HEK293 (cell line): ENCODE results near the gene ZC3H4.
A peak's percentile ranks its signal among the peaks of the same experiment; 100 is the strongest.
"Not testable (repeated sequence)": the region's sequence is repeated elsewhere in the genome, so short reads cannot be mapped to it uniquely, and the experiment has no call there.

Source experiments
- CTCF ChIA-PET: fragments of 350-600 bp; formaldehyde crosslinking; extraction: SDS; loops from one replicate; lab custom pipeline; 2021; ENCODE audit warnings: antibody characterized with exemption; lab: Yijun Ruan, JAX
- POLR2A ChIA-PET: fragments of 300-600 bp; formaldehyde crosslinking; extraction: SDS; loops from one replicate; lab custom pipeline; 2020; ENCODE audit warnings: antibody characterized with exemption, inconsistent platforms; lab: Yijun Ruan, JAX
- H3K27ac ChIP-seq: fragments of 200-500 bp; sonication (Bioruptor generic); 2 replicates; pipeline ENCODE4 v1.5.1; 2014; ENCODE audit warnings: low read depth, low read length, control low read depth, inconsistent platforms; ENCODE audit errors: extremely low read depth
- H3K36me3 ChIP-seq, 2 experiments: fragments of 200-500 bp in 1 of 2; sonication (Bioruptor generic) in 1 of 2; 1 replicate in 1 of 2; 2 replicates in 1 of 2; pipeline ENCODE4 v1.5.1; 2014 to 2017; ENCODE audit warnings: inconsistent platforms in 2 of 2, low read length in 2 of 2; ENCODE audit not compliant: control insufficient read depth in 2 of 2, insufficient read depth in 1 of 2
- H3K4me1 ChIP-seq: fragments of 200-500 bp; sonication (Bioruptor generic); 2 replicates; pipeline ENCODE4 v1.5.1; 2014; ENCODE audit warnings: mild to moderate bottlenecking, low read length, inconsistent platforms; ENCODE audit not compliant: control insufficient read depth, insufficient read depth
- H3K4me3 ChIP-seq: 2 replicates; pipeline ENCODE4 v1.5.1; 2011; ENCODE audit warnings: low read depth, mild to moderate bottlenecking, control low read depth, low read length, moderate library complexity
- H3K9me3 ChIP-seq: fragments of 200-500 bp; sonication (Bioruptor generic); 2 replicates; pipeline ENCODE4 v1.5.1; 2014; ENCODE audit warnings: low read depth, low read length, inconsistent platforms; ENCODE audit not compliant: control insufficient read depth, insufficient read depth
- FEZF1 ChIP-seq: fragments of 450-650 bp; formaldehyde crosslinking; IDR thresholded peaks from 2 replicates; pipeline ENCODE4 v1.5.1; 2016; ENCODE audit warnings: missing biosample characterization, missing genetic modification characterization
- IKZF3 ChIP-seq: fragments of 450-650 bp; IDR thresholded peaks from 2 replicates; pipeline ENCODE4 v1.5.0; 2018; ENCODE audit warnings: missing biosample characterization, mild to moderate bottlenecking, missing genetic modification characterization, moderate library complexity
- KLF7 ChIP-seq: fragments of 450-650 bp; formaldehyde crosslinking; IDR thresholded peaks from 2 replicates; pipeline ENCODE4 v1.5.1; 2016; ENCODE audit warnings: missing biosample characterization, missing genetic modification characterization, borderline replicate concordance
- KLF9 ChIP-seq: fragments of 450-650 bp; formaldehyde crosslinking; IDR thresholded peaks from 2 replicates; pipeline ENCODE4 v1.5.1; 2016; ENCODE audit warnings: missing biosample characterization, missing genetic modification characterization, low read depth
- MEIS1 ChIP-seq: sonication (generic); formaldehyde crosslinking; IDR thresholded peaks from 2 replicates; pipeline ENCODE4 v1.8.1; 2022; ENCODE audit warnings: missing genetic modification reagents, mild to moderate bottlenecking, borderline replicate concordance
- WT1 ChIP-seq: fragments of 450-650 bp; formaldehyde crosslinking; IDR thresholded peaks from 2 replicates; pipeline ENCODE4 v1.5.1; 2016; ENCODE audit warnings: missing biosample characterization, missing genetic modification characterization
- YY2 ChIP-seq: fragments of 450-650 bp; formaldehyde crosslinking; IDR thresholded peaks from 2 replicates; pipeline ENCODE4 v1.5.1; 2016; ENCODE audit warnings: missing biosample characterization, missing genetic modification characterization
- ZBTB17 ChIP-seq: fragments of 450-650 bp; formaldehyde crosslinking; IDR thresholded peaks from 2 replicates; pipeline ENCODE4 v1.5.1; 2016; ENCODE audit warnings: missing biosample characterization, missing genetic modification characterization
- ZBTB7A ChIP-seq: fragments of 450-650 bp; formaldehyde crosslinking; IDR thresholded peaks from 2 replicates; pipeline ENCODE4 v1.5.1; 2016; ENCODE audit warnings: low read depth, missing biosample characterization, missing genetic modification characterization
- ZEB2 ChIP-seq: fragments of 450-650 bp; formaldehyde crosslinking; IDR thresholded peaks from 2 replicates; pipeline ENCODE4 v1.5.1; 2016; ENCODE audit warnings: missing biosample characterization, missing genetic modification characterization
- ZFHX2 ChIP-seq: fragments of 450-650 bp; formaldehyde crosslinking; conservative IDR thresholded peaks from 2 replicates; pipeline ENCODE4 v1.5.1; 2016; ENCODE audit warnings: missing biosample characterization, missing genetic modification characterization
- ZNF132 ChIP-seq: fragments of 450-650 bp; formaldehyde crosslinking; IDR thresholded peaks from 2 replicates; pipeline ENCODE4 v1.5.1; 2017; ENCODE audit warnings: missing biosample characterization, missing genetic modification characterization, borderline replicate concordance
- ZNF146 ChIP-seq: fragments of 450-650 bp; formaldehyde crosslinking; IDR thresholded peaks from 2 replicates; pipeline ENCODE4 v1.5.1; 2016; ENCODE audit warnings: missing biosample characterization, missing genetic modification characterization
- ZNF2 ChIP-seq: fragments of 450-650 bp; formaldehyde crosslinking; IDR thresholded peaks from 2 replicates; pipeline ENCODE4 v1.5.1; 2016; ENCODE audit warnings: missing biosample characterization, missing genetic modification characterization
- ZNF324 ChIP-seq: fragments of 450-650 bp; formaldehyde crosslinking; IDR thresholded peaks from 2 replicates; pipeline ENCODE4 v1.5.1; 2016; ENCODE audit warnings: missing biosample characterization, missing genetic modification characterization
- ZNF391 ChIP-seq: fragments of 450-650 bp; formaldehyde crosslinking; IDR thresholded peaks from 2 replicates; pipeline ENCODE4 v1.5.1; 2016; ENCODE audit warnings: low read depth, missing biosample characterization, missing genetic modification characterization, borderline replicate concordance
- ZNF404 ChIP-seq: fragments of 450-650 bp; formaldehyde crosslinking; IDR thresholded peaks from 2 replicates; pipeline ENCODE4 v1.5.1; 2017; ENCODE audit warnings: missing biosample characterization, missing genetic modification characterization
- ZNF561 ChIP-seq: fragments of 450-650 bp; IDR thresholded peaks from 2 replicates; pipeline ENCODE4 v1.5.1; 2018; ENCODE audit warnings: missing biosample characterization, missing genetic modification characterization, borderline replicate concordance
- ZNF585B ChIP-seq: fragments of 450-650 bp; formaldehyde crosslinking; IDR thresholded peaks from 2 replicates; pipeline ENCODE4 v1.5.1; 2016; ENCODE audit warnings: missing biosample characterization, missing genetic modification characterization
- ZNF596 ChIP-seq: fragments of 450-650 bp; IDR thresholded peaks from 2 replicates; pipeline ENCODE4 v1.5.0; 2018; ENCODE audit warnings: missing biosample characterization, mild to moderate bottlenecking, missing genetic modification characterization, moderate library complexity
- ZNF660 ChIP-seq: fragments of 450-650 bp; IDR thresholded peaks from 2 replicates; pipeline ENCODE4 v1.5.1; 2018; ENCODE audit warnings: missing biosample characterization, mild to moderate bottlenecking, missing genetic modification characterization
- ZNF677 ChIP-seq: fragments of 450-650 bp; IDR thresholded peaks from 2 replicates; pipeline ENCODE4 v1.5.0; 2018; ENCODE audit warnings: missing biosample characterization, mild to moderate bottlenecking, missing genetic modification characterization, moderate library complexity
- ZNF776 ChIP-seq: fragments of 450-650 bp; formaldehyde crosslinking; IDR thresholded peaks from 2 replicates; pipeline ENCODE4 v1.5.0; 2017; ENCODE audit warnings: missing biosample characterization, missing genetic modification characterization, borderline replicate concordance
- TF ChIP-seq, protein P1 (sequence below): fragments of 450-650 bp; formaldehyde crosslinking; optimal IDR thresholded peaks from 2 replicates; pipeline ENCODE3; 2016; ENCODE audit warnings: missing biosample characterization, mild to moderate bottlenecking, missing genetic modification characterization
- TF ChIP-seq, protein P2 (sequence below): fragments of 450-650 bp; formaldehyde crosslinking; IDR thresholded peaks from 2 replicates; pipeline ENCODE4 v1.5.1; 2017; ENCODE audit warnings: missing biosample characterization, mild to moderate bottlenecking, missing genetic modification characterization, moderate library complexity
- TF ChIP-seq, protein P3 (sequence below): fragments of 450-650 bp; formaldehyde crosslinking; IDR thresholded peaks from 2 replicates; pipeline ENCODE4 v1.5.1; 2016; ENCODE audit warnings: missing biosample characterization, missing genetic modification characterization
- TF ChIP-seq, protein P4 (sequence below): fragments of 450-650 bp; formaldehyde crosslinking; IDR thresholded peaks from 2 replicates; pipeline ENCODE4 v1.5.1; 2016; ENCODE audit warnings: missing biosample characterization, missing genetic modification characterization

ZC3H4 gene

DNA sequence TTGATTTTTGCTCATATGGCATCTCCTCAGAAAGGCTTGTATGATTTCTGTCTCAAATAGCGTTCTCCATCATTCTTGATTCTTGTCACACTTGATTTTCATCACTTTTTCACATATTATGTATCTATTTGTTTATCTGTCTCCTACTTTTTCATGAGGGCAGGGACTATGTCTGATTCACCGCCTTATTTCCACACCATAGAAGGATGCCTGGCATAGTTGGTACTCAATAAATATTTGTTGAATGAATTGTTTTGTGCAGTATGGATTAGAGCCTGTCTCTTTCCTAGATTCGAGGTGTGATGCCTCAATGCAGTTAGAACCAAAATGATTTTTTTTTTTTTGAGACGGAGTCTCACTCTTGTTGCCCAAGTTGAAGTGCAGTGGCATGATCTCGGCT, 29.2 kb upstream of the ZC3H4 start:
- H3K4me3 ChIP-seq = no peak overlapping the region
- TF ChIP-seq KLF7 (tag by site-specific recombination) = no peak
- no peak for TF ChIP-seq ZNF776 (tag by site-specific recombination)
- TF ChIP-seq WT1 = no peak
- TF ChIP-seq ZBTB7A (tag by site-specific recombination) = no peak
- no peak for TF ChIP-seq ZNF677
- no peak for TF ChIP-seq MEIS1 (CRISPR knock-in tag)
- TF ChIP-seq, protein P1, sequence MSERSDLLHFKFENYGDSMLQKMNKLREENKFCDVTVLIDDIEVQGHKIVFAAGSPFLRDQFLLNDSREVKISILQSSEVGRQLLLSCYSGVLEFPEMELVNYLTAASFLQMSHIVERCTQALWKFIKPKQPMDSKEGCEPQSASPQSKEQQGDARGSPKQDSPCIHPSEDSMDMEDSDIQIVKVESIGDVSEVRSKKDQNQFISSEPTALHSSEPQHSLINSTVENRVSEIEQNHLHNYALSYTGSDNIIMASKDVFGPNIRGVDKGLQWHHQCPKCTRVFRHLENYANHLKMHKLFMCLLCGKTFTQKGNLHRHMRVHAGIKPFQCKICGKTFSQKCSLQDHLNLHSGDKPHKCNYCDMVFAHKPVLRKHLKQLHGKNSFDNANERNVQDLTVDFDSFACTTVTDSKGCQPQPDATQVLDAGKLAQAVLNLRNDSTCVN (tag by site-specific recombination) = no peak
- TF ChIP-seq ZNF596 (tag by site-specific recombination) = no peak
- no peak for TF ChIP-seq ZNF132
- TF ChIP-seq ZNF146 = no peak
- TF ChIP-seq ZNF585B (tag by site-specific recombination) = no peak
- TF ChIP-seq ZNF404 (tag by site-specific recombination) = no peak
- no peak for TF ChIP-seq IKZF3 (tag by site-specific recombination)
- no peak for TF ChIP-seq ZBTB17 (tag by site-specific recombination)
- TF ChIP-seq ZEB2 (tag by site-specific recombination) = no peak
- ChIA-PET POLR2A (interaction anchor here (0.6 kb wide), 1 partner anchor 27 kb away, joined by 8 read pairs; no protein-coding TSS in a partner anchor), CTCF (interaction anchor here (0.5 to 1.6 kb wide), 3 partner anchors 11 to 285 kb away, joined by 3 to 6 read pairs (median 3); no protein-coding TSS in a partner anchor)
- H3K36me3 ChIP-seq = peaks cover 62 to 77% of the 10 kb centered on the region in 2 experiments
- peaks cover 6% of the 10 kb centered on the region; the same call in 1 of the 2 replicates for H3K4me1 ChIP-seq
- H3K27ac ChIP-seq = peak overlapping the region; percentile 28; the same call in 1 of the 2 replicates
- no peaks in the 10 kb centered on the region for H3K9me3 ChIP-seq

DNA sequence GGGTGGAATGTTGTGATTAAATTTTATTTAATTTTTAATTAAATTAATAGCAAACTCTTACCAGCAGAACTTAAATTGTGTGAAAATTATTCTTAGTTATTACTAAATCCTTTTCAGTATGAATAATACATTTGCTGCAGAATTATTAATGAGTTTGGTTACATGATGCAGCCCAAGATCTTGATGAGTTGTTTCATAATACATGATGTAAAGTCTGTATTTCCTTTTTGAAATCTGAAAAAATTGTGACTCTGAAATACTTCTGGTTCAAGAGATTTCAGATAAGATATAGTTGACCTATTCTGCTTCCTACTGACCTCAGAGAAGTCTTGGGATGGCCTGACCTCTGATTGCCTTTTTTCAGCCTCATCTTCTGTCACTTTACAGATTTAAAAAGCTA, 28.1 kb upstream of the ZC3H4 start:
- CTCF ChIA-PET = interaction anchor here (1.0 kb wide), 1 partner anchor 16 kb away, joined by 4 read pairs; no protein-coding TSS in a partner anchor
- H3K27ac ChIP-seq = no peak overlapping the region
- TF ChIP-seq ZNF660 (tag by site-specific recombination) (0 out of 2 replicates have a peak, but pooled peaks have one; percentile 2), FEZF1 (tag by site-specific recombination) (0 out of 2 replicates have a peak, but pooled peaks have one; percentile 11), ZNF561 (tag by site-specific recombination) (no peak)
- TF ChIP-seq, protein P2, sequence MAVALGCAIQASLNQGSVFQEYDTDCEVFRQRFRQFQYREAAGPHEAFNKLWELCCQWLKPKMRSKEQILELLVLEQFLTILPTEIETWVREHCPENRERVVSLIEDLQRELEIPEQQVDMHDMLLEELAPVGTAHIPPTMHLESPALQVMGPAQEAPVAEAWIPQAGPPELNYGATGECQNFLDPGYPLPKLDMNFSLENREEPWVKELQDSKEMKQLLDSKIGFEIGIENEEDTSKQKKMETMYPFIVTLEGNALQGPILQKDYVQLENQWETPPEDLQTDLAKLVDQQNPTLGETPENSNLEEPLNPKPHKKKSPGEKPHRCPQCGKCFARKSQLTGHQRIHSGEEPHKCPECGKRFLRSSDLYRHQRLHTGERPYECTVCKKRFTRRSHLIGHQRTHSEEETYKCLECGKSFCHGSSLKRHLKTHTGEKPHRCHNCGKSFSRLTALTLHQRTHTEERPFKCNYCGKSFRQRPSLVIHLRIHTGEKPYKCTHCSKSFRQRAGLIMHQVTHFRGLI (tag by site-specific recombination) = no peak
- TF ChIP-seq, all 188 proteins: peak for 2
- H3K4me1 ChIP-seq = peaks cover 6% of the 10 kb centered on the region; the same call in 1 of the 2 replicates
- H3K9me3 ChIP-seq = no peaks in the 10 kb centered on the region
- POLR2A ChIA-PET = interaction anchor here (0.7 to 1.6 kb wide), 3 partner anchors 10 to 102 kb away, joined by 3 to 9 read pairs (median 3); partner anchors contain the start of genes SAE1 and ZC3H4
- peaks cover 58 to 76% of the 10 kb centered on the region in 2 experiments for H3K36me3 ChIP-seq
- H3K4me3 ChIP-seq = no peak overlapping the region

DNA sequence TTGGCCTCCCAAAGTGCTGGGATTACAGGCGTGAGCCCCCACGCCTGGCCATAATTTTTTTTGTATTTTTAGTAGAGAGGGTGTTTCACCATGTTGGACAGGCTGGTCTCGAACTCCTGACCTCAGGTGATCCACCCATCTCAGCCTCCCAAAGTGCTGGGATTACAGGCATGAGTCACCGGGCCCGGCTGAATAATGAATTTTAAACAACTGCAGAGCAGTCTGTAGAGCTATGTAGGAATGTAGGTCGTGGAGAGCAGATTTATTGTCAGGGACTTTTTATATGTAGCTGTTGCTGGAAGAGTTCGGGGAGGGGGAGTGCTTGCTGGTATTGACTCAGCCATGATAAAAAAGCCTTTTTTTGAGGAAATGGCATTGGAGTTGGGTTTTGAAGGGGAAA, 27.7 kb upstream of the ZC3H4 start:
- peaks cover 54 to 76% of the 10 kb centered on the region in 2 experiments for H3K36me3 ChIP-seq
- H3K9me3 ChIP-seq, H3K4me3 ChIP-seq, H3K27ac ChIP-seq, H3K4me1 ChIP-seq: not testable (repeated sequence)
- ChIA-PET CTCF (interaction anchor here (0.7 to 1.0 kb wide), 3 partner anchors 15 to 103 kb away, joined by 3 to 4 read pairs (median 4); no protein-coding TSS in a partner anchor), POLR2A (interaction anchor here (0.7 to 1.6 kb wide), 3 partner anchors 10 to 103 kb away, joined by 3 to 9 read pairs (median 3); partner anchors contain the start of genes SAE1 and ZC3H4)
- 0 out of 2 replicates have a peak, but pooled peaks have one; percentile 10 for TF ChIP-seq YY2 (tag by site-specific recombination)
- peak; percentile 37; the same call in 1 of the 2 replicates for TF ChIP-seq ZNF324
- TF ChIP-seq ZNF2 (tag by site-specific recombination) = 0 out of 2 replicates have a peak, but pooled peaks have one; percentile 17
- TF ChIP-seq WT1 = peak; percentile 22; the same call in 1 of the 2 replicates
- TF ChIP-seq ZBTB17 (tag by site-specific recombination) = peak; percentile 61
- TF ChIP-seq, protein P3, sequence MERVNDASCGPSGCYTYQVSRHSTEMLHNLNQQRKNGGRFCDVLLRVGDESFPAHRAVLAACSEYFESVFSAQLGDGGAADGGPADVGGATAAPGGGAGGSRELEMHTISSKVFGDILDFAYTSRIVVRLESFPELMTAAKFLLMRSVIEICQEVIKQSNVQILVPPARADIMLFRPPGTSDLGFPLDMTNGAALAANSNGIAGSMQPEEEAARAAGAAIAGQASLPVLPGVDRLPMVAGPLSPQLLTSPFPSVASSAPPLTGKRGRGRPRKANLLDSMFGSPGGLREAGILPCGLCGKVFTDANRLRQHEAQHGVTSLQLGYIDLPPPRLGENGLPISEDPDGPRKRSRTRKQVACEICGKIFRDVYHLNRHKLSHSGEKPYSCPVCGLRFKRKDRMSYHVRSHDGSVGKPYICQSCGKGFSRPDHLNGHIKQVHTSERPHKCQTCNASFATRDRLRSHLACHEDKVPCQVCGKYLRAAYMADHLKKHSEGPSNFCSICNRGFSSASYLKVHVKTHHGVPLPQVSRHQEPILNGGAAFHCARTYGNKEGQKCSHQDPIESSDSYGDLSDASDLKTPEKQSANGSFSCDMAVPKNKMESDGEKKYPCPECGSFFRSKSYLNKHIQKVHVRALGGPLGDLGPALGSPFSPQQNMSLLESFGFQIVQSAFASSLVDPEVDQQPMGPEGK (tag by site-specific recombination) = 0 out of 2 replicates have a peak, but pooled peaks have one; percentile 21
- peak; percentile 23; the same call in 1 of the 2 replicates for TF ChIP-seq KLF9 (tag by site-specific recombination)
- TF ChIP-seq, protein P4, sequence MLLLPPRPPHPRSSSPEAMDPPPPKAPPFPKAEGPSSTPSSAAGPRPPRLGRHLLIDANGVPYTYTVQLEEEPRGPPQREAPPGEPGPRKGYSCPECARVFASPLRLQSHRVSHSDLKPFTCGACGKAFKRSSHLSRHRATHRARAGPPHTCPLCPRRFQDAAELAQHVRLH (tag by site-specific recombination) = peak; percentile 76
- TF ChIP-seq ZFHX2 = 0 out of 2 replicates have a peak, but pooled peaks have one; percentile 18
- TF ChIP-seq ZNF391 = 0 out of 2 replicates have a peak, but pooled peaks have one; percentile 28
